ENCODE measurements around the gene INPP5E.

Gene INPP5E

DNA sequence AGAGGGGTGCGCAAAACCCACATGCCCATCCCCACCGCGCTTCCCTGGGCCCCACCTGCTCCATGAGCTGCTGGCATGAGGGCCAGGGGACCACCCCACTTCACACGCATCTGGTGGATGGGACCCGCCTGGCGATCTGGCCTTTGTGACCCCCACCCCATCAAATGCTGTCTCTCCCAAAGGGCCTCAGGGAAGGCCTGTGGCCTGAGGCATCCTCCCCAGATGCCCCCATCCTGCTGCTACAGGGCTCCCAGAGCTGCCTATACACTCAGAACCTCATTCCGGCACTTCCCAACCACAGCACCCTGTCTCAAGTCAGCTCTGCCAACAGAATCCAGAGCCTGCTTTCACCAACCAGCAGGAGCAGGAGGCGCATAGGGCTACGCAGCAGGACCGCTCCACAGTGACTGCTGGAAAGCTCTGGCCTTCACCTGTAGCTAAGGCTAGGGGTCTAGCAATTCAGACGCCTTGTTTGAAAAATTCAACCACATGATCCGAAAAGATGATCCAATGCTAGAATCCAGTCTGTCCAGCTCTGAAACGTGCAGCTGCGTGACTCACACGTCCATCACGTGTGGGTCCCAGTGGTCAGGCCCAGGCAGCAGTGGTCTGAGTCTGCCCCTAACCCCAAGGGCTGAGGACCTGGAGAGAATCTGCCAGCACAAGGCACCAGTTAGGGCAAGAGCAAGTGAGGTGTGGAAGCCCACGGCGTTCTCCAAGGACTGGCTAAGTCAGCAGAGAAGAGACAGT lies 38.3 kb downstream of the INPP5E start:
- peak overlapping the region in 1 of 2 donors; percentile 46 for H3K4me3 Mint-ChIP-seq
- H3K27me3 Mint-ChIP-seq: no peaks in the 10 kb centered on the region
- peak overlapping the region; percentile 25 for H3K27ac Mint-ChIP-seq
- ATAC-seq (replicated peaks) (no peak), DNase-seq (no peak)
- H3K9me3 Mint-ChIP-seq: no peaks in the 10 kb centered on the region
- H3K4me1 Mint-ChIP-seq: peaks cover 43 to 68% of the 10 kb centered on the region in 2 donors
- H3K36me3 Mint-ChIP-seq: peaks cover 44 to 70% of the 10 kb centered on the region in 2 donors

- peak within 1 kb of the TSS; percentile 93 to 95 for H3K4me3 Mint-ChIP-seq
- peak; percentile 76 to 80 for ATAC-seq (replicated peaks)
- H3K36me3 Mint-ChIP-seq: peaks cover 45 to 76% of the 10 kb centered on the region in 2 donors
- H3K9me3 Mint-ChIP-seq: no peaks in the 10 kb centered on the region
- peak within 1 kb of the TSS; percentile 97 for H3K27ac Mint-ChIP-seq
- H3K27me3 Mint-ChIP-seq: no peaks in the 10 kb centered on the region
- DNase-seq: peak; percentile 84
- H3K4me1 Mint-ChIP-seq: peaks cover 43 to 64% of the 10 kb centered on the region in 2 donors
Observed at GRCh38 chr9:136400038-136400834, 39.4 kb downstream of the INPP5E start, which contains the start of gene SNAPC4. SNAPC4 (minus strand) TSS chr9:136400170; CDS start chr9:136398428, 1,742 bp downstream.

DNA sequence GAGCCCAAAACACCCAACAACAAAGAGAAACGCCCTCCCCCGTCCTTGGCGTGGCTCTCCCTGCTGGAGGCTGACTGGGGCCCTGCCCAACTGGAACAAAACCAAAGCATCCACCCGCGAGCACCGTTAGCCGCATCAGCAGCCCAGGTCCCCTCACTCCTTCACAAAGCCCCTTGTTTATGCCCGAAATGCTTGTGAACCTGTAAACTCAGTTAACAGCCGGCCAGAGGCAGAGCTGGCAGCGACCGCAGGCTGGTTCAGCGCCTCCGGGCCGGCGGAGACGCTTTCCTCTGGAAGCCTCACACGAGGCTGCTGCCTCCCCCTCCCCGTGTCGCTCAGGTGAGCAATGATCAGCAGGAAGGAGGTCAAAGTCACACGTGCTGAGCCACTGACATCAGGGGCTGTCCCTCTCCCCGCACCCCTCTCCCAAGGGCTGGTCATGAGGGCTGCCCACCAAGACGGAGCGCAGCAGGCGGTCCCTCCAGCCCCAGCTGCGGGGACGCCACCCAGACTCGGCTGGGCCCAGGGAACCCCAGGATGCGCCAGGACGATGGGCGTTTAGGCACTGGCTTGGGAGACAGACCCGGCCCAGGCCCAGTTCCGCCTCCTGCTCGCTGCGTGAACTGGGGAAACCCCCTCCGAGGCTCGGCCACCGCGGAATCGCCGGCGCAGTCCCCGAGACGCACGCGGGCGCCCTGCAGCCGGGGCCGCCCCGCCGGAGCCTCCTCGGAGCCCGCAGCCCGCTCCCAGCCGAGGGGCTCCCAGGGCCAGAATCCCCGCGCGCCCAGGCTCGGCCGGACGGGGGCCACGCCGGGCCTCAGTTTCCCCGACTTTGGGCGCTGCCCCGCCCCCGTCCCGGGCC lies 40.2 kb downstream of the INPP5E start:
- peaks cover 43 to 76% of the 10 kb centered on the region in 2 donors for H3K36me3 Mint-ChIP-seq

GRCh38 chr9:136398286-136398685 lies 41.4 kb downstream of the INPP5E start:
- Mint-ChIP-seq H3K36me3 (peaks cover 32 to 70% of the 10 kb centered on the region in 2 donors), H3K27me3 (no peaks in the 10 kb centered on the region), H3K9me3 (no peaks in the 10 kb centered on the region), H3K4me1 (peaks cover 26 to 44% of the 10 kb centered on the region in 2 donors), H3K4me3 (peak overlapping the region; percentile 93 to 95), H3K27ac (peak overlapping the region; percentile 97)
- ATAC-seq (replicated peaks) (no peak), DNase-seq (no peak)

More for the DNA sequence above, 40.2 kb downstream of the INPP5E start:
- Mint-ChIP-seq H3K4me3 (peak overlapping the region; percentile 93 to 95), H3K27ac (peak overlapping the region; percentile 97), H3K27me3 (no peaks in the 10 kb centered on the region), H3K4me1 (peaks cover 36 to 55% of the 10 kb centered on the region in 2 donors), H3K9me3 (no peaks in the 10 kb centered on the region)
- ATAC-seq (replicated peaks) (peak; percentile 53 to 60), DNase-seq (peak; percentile 55)

GRCh38 chr9:136397643-136398042 lies 42.0 kb downstream of the INPP5E start:
- Mint-ChIP-seq H3K4me3 (no peak overlapping the region), H3K27me3 (no peaks in the 10 kb centered on the region), H3K27ac (peak overlapping the region; percentile 20), H3K4me1 (peaks cover 25 to 42% of the 10 kb centered on the region in 2 donors), H3K36me3 (peaks cover 31 to 67% of the 10 kb centered on the region in 2 donors), H3K9me3 (no peaks in the 10 kb centered on the region)
- no peak for DNase-seq
- ATAC-seq (replicated peaks): no peak

DNA sequence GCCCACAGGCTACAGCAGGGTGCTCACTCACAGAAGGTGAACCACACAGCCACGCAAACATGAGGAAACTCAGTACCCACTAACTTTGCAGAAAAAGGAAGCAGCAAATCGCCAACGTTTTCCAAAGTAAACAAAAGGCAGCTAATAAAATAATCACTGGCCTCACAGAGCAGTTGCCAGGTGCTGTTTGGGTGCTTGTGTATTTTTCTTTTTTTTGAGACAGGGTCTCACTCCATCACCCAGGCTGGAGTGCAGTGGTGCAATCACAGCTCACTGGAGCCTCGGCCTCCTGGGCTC lies 43.5 kb downstream of the INPP5E start:
- H3K27me3 Mint-ChIP-seq: no peaks in the 10 kb centered on the region
- DNase-seq (no peak), ATAC-seq (replicated peaks) (no peak)
- no peak overlapping the region for H3K4me3 Mint-ChIP-seq
- no peak overlapping the region for H3K27ac Mint-ChIP-seq
- peaks cover 18 to 30% of the 10 kb centered on the region in 2 donors for H3K4me1 Mint-ChIP-seq
- H3K9me3 Mint-ChIP-seq: no peaks in the 10 kb centered on the region
- H3K36me3 Mint-ChIP-seq: peaks cover 29 to 66% of the 10 kb centered on the region in 2 donors

GRCh38 chr9:136395345-136396218 lies 44.1 kb downstream of the INPP5E start:
- H3K36me3 Mint-ChIP-seq: peaks cover 29 to 62% of the 10 kb centered on the region in 2 donors
- H3K9me3 Mint-ChIP-seq: no peaks in the 10 kb centered on the region
- peaks cover 15 to 24% of the 10 kb centered on the region in 2 donors for H3K4me1 Mint-ChIP-seq
- ATAC-seq (replicated peaks) (no peak), DNase-seq (no peak)
- H3K4me3 Mint-ChIP-seq: no peak overlapping the region
- H3K27ac Mint-ChIP-seq: peak overlapping the region; percentile 56
- no peaks in the 10 kb centered on the region for H3K27me3 Mint-ChIP-seq

DNA sequence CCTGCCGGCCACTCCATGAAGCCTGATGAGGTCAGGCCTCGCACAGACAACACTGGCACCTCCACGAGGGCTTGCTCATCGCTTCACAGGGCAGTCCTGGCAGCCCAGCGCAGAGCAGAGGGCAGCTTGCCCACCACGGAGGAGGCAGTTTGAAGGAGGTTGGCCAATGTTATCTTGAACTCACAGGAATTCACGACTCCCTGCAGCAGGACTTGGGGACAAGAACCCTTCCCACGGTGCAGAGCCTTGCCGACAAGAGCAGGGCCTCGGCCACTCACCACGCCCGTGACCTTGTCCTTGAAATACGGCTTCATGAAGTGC lies 44.7 kb downstream of the INPP5E start:
- Mint-ChIP-seq H3K4me3 (no peak overlapping the region), H3K4me1 (peaks cover 13 to 21% of the 10 kb centered on the region in 2 donors), H3K9me3 (no peaks in the 10 kb centered on the region), H3K36me3 (peaks cover 32 to 66% of the 10 kb centered on the region in 2 donors), H3K27ac (no peak overlapping the region), H3K27me3 (no peaks in the 10 kb centered on the region)
- DNase-seq: no peak
- ATAC-seq (replicated peaks): no peak

DNA sequence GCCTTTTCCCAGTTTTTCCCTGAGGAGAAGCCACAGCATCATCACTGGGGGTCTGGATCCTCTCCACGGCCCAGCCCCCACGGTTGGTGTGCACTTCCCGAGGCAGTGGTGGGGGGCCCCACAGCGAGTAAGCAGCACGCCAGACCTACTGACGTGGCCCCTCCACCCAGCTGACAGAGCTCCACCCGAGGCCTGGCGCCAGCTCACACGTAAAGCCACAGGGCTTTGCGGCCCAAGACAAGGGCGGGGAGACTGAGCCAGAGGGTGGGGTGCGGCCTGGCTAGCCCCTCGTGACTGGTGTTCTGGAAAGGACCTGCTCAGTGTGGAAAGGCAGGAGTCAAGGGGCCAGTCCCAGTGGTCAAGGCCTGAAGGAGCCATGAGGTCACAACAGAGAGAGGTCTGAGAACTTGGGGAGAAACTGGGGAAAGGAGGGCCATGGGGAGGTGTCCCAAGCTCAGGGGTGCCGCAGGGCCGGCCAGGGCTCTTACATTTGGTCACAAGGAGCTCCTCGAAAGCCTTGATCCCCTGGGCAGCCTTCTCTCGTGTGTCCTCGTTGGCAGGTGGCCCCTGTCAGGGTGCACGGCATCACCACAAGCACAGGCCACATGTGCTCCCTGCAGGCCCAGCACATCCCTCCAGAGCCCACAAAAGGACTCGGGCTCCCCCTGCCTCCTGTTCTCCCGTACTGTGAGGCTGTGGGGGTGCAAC lies 45.2 kb downstream of the INPP5E start:
- Mint-ChIP-seq H3K4me1 (peaks cover 13 to 21% of the 10 kb centered on the region in 2 donors), H3K9me3 (no peaks in the 10 kb centered on the region), H3K27me3 (no peaks in the 10 kb centered on the region), H3K27ac (no peak overlapping the region), H3K4me3 (no peak overlapping the region), H3K36me3 (peaks cover 35 to 71% of the 10 kb centered on the region in 2 donors)
- ATAC-seq (replicated peaks): no peak
- DNase-seq: no peak

GRCh38 chr9:136393531-136393930 lies 46.1 kb downstream of the INPP5E start:
- H3K27me3 Mint-ChIP-seq: no peaks in the 10 kb centered on the region
- H3K27ac Mint-ChIP-seq: no peak overlapping the region
- peaks cover 41 to 71% of the 10 kb centered on the region in 2 donors for H3K36me3 Mint-ChIP-seq
- peaks cover 5 to 12% of the 10 kb centered on the region in 2 donors for H3K4me1 Mint-ChIP-seq
- DNase-seq (no peak), ATAC-seq (replicated peaks) (no peak)
- no peaks in the 10 kb centered on the region for H3K9me3 Mint-ChIP-seq
- H3K4me3 Mint-ChIP-seq: no peak overlapping the region

DNA sequence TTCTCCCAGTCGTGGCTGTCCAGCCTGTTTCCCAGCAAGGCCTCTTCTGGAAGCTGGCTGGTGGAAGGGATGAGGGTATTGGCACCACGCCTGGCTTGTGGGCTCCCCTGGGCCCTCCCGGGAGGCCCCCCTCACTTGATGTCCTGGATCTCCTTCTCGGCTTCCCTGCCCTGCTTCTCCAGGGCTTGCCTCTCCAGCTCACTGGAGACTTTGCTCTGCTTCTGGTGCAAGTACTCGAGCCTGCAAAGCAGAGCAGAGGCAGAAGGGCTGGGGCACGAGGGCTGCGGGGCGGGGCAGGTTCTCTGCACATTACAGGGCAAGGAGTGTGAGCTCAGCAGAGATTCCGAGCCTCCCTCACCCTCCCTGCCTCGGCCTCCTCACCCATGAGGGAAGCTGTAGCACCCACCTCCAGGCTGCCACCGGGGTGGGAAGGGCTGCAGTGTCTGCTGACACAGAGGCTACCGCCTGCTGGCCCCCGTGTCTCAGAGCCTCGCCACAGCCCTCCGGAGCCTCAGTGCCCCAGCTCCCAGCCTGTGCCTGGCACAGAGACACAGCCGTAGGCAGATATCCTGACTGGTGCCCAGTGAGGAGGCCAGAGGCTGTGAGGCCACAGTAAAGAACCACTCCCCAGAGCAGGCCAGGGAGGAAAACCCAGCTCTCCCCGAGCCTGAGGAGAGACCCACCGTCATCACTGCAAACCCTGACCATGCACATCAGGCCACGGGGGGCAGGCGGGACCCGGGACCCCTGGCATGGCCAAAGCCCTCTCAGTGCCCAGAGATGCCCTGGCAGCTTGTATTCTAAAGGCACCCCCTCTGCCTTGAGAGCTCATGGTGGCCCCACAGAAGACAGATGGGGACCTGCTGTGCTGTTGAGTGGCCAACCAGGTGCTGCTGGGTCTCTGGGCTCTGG lies 46.9 kb downstream of the INPP5E start:
- ATAC-seq (replicated peaks) (no peak), DNase-seq (no peak)
- Mint-ChIP-seq H3K36me3 (peaks cover 45 to 70% of the 10 kb centered on the region in 2 donors), H3K27me3 (no peaks in the 10 kb centered on the region), H3K4me1 (peaks cover 2 to 7% of the 10 kb centered on the region in 2 donors), H3K9me3 (no peaks in the 10 kb centered on the region), H3K4me3 (no peak overlapping the region), H3K27ac (no peak overlapping the region)

All from stimulated activated naive B cell treated with anti-CD40 and anti-IgM and Interleukin-4, amounts not matched to agents 10 μg/mL and 1 μg/mL and 100 μg/mL, for 72 hours (primary cell).